ENCODE data around the gene CDC42BPG. TPM values are rescaled to one million over a fixed set of nuclear protein-coding genes. Genes with fewer than 3 reads are reported as not detected.

CDC42BPG gene
- polyA plus RNA-seq, 1 donor from 2014 or later: not detected

DNA sequence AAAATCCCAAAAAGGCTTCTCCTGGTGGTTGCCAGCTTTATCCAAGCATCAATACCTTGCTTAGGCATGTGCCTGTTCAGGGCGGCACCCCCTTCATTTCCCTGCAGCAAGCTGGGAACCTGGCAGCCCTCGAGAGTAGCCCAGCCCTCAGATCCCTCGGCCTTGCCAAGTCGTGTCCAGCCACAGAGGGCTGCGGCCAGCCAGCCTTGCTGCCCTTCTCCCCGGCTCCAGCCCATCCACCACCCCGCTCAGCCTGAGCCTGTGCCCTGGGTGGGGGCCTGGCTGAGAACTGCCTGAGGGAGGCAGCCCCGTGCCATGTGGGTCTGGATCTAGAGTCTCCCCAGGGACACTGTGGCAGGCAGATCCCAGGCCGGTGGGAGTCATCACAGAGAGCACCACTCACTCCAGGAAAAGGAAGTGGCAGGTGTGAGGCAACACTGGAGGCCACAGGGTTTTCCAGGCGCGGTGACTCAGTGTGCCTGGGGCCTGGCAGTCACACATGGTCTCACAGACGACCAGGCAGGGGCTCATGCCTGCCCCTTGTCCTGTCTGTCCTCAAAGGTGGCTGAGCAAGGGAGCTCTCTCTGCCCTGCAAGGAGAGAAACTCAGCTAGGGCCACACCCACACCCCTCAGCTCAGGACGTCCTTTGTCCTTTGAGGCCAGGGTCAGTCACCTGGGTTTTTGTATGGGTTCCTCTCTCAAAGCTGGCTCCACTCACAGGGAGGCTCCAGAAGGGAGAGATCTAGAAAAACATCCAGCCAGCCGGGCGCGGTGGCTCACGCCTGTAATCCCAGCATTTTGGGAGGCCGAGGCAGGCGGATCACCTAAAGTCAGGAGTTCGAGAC is 12.2 kb upstream of the CDC42BPG start:
- Histone ChIP-seq H2AFZ (ENCODE audit: low read depth, low read length) (no peak overlapping the region), H3K9me3 (ENCODE audit: low read length) (no peaks in the 10 kb centered on the region), H3F3A (ENCODE audit: insufficient read depth, low read length, poor library complexity, severe bottlenecking) (no peaks in the 10 kb centered on the region), H3K36me3 (ENCODE audit: insufficient read depth, low read length) (no peaks in the 10 kb centered on the region), H3K27ac (ENCODE audit: low read length) (no peak overlapping the region), H3K9ac (ENCODE audit: low read length) (no peak overlapping the region), H3K9me2 (ENCODE audit: insufficient read depth, low read length) (no peaks in the 10 kb centered on the region), H3K27me3 (ENCODE audit: insufficient read depth, low read depth, low read length) (no peaks in the 10 kb centered on the region), H3K4me3 (ENCODE audit: low read length) (no peak overlapping the region), H4K20me1 (ENCODE audit: insufficient read depth) (no peaks in the 10 kb centered on the region), H3K79me2 (replicated peaks; ENCODE audit: insufficient read depth, low read length) (no peaks in the 10 kb centered on the region), H3K4me2 (ENCODE audit: low read length) (no peak overlapping the region)
- TF ChIP-seq EZH2 (IDR thresholded peaks at IDR 0.05; ENCODE audit: borderline replicate concordance, insufficient read depth, low read length, poor library complexity, severe bottlenecking): no peak

DNA sequence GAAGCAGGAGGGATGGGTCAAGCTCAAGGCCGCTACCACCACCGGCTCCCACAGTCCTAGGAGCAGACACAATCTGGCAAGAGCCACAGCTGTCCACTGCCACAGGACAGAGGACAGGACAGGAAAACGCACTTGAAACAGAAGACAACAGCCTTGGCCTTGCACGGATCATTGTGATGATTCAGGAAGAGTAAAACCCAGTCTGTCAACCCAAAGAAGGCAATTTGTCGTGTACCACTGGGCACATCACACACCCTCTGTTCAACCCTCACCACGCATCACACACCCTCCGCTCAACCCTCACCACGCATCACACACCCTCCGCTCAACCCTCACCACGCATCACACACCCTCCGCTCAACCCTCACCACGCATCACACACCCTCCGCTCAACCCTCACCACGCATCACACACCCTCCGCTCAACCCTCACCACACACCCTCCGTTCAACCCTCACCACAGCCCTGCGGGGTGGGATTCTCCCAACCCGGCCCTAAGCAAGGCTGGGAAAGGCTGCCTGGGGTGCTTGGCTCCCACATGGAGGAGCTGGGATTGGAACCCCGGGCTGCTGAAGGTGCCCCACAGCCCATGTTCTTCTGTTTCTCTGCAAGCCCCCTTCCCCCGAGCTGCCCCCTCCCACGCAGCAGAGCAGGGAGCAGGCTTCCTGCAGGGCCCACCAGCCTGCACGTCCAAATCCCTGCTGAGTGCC is 11.3 kb upstream of the CDC42BPG start:
- Histone ChIP-seq H3K79me2 (replicated peaks; ENCODE audit: insufficient read depth, low read length) (no peaks in the 10 kb centered on the region), H3K9me3 (ENCODE audit: low read length) (no peaks in the 10 kb centered on the region), H4K20me1 (ENCODE audit: insufficient read depth) (no peaks in the 10 kb centered on the region), H2AFZ (ENCODE audit: low read depth, low read length) (no peak overlapping the region), H3K27me3 (ENCODE audit: insufficient read depth, low read depth, low read length) (no peaks in the 10 kb centered on the region), H3K9ac (ENCODE audit: low read length) (no peak overlapping the region), H3K36me3 (ENCODE audit: insufficient read depth, low read length) (no peaks in the 10 kb centered on the region), H3K4me3 (ENCODE audit: low read length) (no peak overlapping the region), H3K9me2 (ENCODE audit: insufficient read depth, low read length) (no peaks in the 10 kb centered on the region), H3F3A (ENCODE audit: insufficient read depth, low read length, poor library complexity, severe bottlenecking) (no peaks in the 10 kb centered on the region), H3K4me2 (ENCODE audit: low read length) (no peak overlapping the region), H3K27ac (ENCODE audit: low read length) (no peak overlapping the region)
- TF ChIP-seq EZH2 (IDR thresholded peaks at IDR 0.05; ENCODE audit: borderline replicate concordance, insufficient read depth, low read length, poor library complexity, severe bottlenecking): no peak
- no peak for TF ChIP-seq POLR2AphosphoS5 (IDR thresholded peaks at IDR 0.05)
- TF ChIP-seq, protein P1, sequence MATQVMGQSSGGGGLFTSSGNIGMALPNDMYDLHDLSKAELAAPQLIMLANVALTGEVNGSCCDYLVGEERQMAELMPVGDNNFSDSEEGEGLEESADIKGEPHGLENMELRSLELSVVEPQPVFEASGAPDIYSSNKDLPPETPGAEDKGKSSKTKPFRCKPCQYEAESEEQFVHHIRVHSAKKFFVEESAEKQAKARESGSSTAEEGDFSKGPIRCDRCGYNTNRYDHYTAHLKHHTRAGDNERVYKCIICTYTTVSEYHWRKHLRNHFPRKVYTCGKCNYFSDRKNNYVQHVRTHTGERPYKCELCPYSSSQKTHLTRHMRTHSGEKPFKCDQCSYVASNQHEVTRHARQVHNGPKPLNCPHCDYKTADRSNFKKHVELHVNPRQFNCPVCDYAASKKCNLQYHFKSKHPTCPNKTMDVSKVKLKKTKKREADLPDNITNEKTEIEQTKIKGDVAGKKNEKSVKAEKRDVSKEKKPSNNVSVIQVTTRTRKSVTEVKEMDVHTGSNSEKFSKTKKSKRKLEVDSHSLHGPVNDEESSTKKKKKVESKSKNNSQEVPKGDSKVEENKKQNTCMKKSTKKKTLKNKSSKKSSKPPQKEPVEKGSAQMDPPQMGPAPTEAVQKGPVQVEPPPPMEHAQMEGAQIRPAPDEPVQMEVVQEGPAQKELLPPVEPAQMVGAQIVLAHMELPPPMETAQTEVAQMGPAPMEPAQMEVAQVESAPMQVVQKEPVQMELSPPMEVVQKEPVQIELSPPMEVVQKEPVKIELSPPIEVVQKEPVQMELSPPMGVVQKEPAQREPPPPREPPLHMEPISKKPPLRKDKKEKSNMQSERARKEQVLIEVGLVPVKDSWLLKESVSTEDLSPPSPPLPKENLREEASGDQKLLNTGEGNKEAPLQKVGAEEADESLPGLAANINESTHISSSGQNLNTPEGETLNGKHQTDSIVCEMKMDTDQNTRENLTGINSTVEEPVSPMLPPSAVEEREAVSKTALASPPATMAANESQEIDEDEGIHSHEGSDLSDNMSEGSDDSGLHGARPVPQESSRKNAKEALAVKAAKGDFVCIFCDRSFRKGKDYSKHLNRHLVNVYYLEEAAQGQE (IDR thresholded peaks at IDR 0.05; ENCODE audit: borderline replicate concordance): no peak
- TF ChIP-seq MXI1 (conservative IDR thresholded peaks at IDR 0.05; ENCODE audit: poor library complexity, severe bottlenecking): no peak
- TF ChIP-seq EP300 (conservative IDR thresholded peaks at IDR 0.05; ENCODE audit: poor library complexity, severe bottlenecking): no peak
- no peak for TF ChIP-seq TAF1 (IDR thresholded peaks at IDR 0.05; ENCODE audit: low read depth)
- TF ChIP-seq RAD21 (conservative IDR thresholded peaks at IDR 0.05): no peak
- TF ChIP-seq, protein P2, sequence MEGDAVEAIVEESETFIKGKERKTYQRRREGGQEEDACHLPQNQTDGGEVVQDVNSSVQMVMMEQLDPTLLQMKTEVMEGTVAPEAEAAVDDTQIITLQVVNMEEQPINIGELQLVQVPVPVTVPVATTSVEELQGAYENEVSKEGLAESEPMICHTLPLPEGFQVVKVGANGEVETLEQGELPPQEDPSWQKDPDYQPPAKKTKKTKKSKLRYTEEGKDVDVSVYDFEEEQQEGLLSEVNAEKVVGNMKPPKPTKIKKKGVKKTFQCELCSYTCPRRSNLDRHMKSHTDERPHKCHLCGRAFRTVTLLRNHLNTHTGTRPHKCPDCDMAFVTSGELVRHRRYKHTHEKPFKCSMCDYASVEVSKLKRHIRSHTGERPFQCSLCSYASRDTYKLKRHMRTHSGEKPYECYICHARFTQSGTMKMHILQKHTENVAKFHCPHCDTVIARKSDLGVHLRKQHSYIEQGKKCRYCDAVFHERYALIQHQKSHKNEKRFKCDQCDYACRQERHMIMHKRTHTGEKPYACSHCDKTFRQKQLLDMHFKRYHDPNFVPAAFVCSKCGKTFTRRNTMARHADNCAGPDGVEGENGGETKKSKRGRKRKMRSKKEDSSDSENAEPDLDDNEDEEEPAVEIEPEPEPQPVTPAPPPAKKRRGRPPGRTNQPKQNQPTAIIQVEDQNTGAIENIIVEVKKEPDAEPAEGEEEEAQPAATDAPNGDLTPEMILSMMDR (IDR thresholded peaks at IDR 0.05; ENCODE audit: poor library complexity, severe bottlenecking): no peak
- no peak for TF ChIP-seq SMC3 (conservative IDR thresholded peaks at IDR 0.05; ENCODE audit: poor library complexity)
